T-helper 2 cell treated with Interferon-gamma antibody and Interleukin-4, amounts not matched to agents 100 ng/mL and 5 ng/mL, for 36 hours (primary cell): Measurements from ENCODE around the gene C17orf107. TPM values are rescaled to one million over a fixed set of nuclear protein-coding genes. Genes with fewer than 3 reads are reported as not detected.
"Not testable (repeated sequence)": the region's sequence is repeated elsewhere in the genome, so short reads cannot be mapped to it uniquely, and the experiment has no call there.

ENCODE experiments used
- intact Hi-C: fragments of 100-400 bp; cut with micrococcal nuclease; formaldehyde crosslinking; loops from one replicate; pipeline ENCODE4 v1.15.1; 2023
- total RNA-seq: library from RNA; stranded (reverse); gene quantifications from 2 replicates; pipeline ENCODE4 v1.2.3, GENCODE V29; 2022

The C17orf107 gene
- total RNA-seq, 1 donor from 2014 or later: 0.27 TPM

DNA sequence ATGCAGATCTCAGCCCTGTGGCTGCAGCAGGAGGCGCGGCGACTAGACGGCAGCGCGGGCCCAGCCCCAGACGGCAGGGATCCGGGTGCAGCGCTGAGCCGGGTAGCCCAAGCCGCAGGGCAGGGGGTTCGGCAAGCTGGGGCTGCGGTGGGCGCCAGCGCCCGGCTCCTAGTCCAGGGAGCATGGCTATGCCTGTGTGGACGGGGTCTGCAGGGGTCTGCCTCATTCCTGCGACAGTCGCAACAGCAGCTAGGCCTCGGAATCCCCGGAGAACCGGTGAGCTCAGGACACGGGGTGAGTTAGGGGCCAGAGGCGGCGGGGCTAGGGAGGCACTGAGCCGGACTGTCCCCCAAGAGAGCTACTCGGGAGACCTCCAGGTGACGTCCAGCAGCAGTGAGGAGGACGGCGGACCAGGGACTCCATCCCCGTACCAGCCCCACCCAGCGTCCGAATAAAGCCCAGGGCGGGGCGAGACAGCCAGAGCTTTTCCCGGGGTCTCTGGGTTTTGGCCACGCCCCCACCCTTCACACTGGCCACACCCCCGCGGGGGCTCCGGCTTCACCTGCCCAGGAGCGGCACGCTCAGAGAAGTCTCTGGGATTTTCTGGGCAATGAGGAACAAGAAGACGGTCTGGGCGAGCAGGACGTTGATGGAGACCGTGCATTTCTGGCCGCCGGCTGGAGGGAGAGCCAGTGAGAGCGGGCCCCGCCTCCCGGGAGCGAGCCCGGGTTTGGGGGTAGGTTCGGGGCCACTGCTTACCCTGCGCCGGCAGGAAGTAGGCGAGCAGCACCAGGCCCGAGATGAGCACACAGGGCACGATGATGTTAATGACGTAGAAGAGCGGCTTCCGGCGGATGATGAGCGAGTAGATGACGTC, 1.1 kb downstream of the C17orf107 start:
- intact Hi-C loops: loop anchor here (5.0 kb wide), 1 partner anchor 188 kb away; the partner anchor contains the start of gene ARRB2

- intact Hi-C loops: loop anchor here (5.0 kb wide), 1 partner anchor 189 kb away; the partner anchor contains the start of gene ARRB2
These were observed 1.8 kb downstream of the C17orf107 start for GRCh38 chr17:4901108-4901647.

DNA sequence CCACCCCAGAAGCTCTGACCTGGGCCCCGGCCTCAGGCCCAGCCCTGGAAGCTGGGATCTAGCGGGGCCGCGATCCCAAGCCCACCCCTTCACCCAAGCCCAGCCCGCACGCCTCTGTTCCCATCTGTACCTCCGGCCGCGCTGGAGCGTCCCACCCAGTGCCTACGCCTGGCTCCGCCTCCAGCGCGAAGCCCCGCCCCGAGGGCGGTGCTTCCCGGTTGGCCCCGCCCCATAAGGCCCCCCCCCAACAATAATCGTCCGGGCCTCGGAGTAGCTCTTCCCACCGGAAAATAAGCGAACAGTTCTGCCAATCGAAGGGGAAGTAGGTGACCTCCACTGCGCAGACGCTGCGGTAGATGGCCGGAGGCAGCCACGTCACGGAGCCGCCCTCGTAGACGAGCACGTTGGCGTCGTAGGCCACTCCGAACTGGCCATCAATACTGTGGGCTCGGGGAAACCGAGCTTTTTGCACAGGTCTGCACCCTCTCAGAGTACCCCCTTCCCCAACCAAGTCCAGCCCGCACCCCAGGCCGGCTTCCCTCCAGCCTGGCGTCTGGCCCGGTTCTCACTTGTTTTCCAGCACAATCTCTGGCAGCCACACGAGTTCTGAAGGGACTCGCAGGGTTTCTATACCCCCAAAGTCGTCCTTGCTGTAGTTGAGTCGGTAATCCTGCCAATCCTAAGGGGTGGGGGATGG, 2.5 kb downstream of the C17orf107 start:
- intact Hi-C loops: loop anchor here (5.0 kb wide), 1 partner anchor 189 kb away; the partner anchor contains the start of gene ARRB2

DNA sequence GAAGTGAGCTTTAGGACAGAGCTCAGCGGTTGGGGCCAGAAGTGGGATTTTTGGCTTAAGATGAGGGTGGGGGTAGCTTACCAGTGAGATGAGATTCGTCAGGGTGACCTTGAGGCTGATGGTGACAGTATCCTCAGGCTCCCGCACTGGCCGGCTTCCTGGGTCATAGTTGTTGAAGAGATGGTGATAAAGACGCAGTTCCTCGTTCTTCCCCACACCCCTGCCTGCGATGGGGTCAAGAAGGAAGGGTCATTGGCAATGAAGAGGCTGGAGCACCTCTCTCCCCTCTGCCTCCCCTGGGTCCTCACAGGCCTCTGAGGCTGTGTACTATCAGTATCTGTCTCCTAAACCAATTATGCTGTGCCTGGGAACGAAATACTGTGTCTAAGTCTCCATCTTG, 3.2 kb downstream of the C17orf107 start:
- intact Hi-C loops: loop anchor here (5.0 kb wide), 1 partner anchor 190 kb away; the partner anchor contains the start of gene ARRB2

DNA sequence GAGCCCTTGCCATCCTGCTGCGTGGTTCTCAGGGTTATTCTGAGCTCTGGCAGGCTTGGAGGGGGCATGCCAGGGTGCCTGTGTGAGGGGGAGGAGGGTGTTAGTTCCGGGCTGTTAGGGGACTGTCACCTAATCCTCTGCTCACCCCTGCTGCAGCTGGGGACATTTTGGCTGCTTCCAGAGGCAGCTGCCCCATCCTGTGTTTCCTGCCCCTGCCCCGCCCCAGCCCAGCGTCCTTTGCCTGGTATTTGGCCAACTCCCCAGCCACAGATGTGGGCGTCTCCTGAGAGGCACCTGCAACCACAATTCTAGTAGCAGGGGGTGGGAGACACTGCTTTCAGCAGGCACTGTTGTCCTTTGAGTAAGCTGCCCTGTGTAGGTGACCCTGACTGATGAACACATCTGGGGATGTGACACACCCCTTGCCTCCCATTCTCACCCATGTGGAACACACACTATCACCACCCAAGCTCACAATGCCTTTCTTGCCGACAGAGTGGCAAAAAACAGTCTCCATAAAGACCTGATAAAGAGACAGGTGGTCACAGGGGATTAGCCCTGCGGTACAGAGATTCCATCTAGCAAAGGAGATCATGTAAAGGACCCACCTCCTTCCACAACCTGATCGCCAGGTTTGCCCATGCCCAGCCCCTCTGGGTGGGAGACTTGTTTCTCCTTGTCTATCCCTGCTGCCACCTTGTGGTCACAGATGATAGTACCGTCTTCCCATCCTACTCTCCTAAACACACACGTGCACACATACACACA, 3.9 kb downstream of the C17orf107 start, which contains the start of gene CHRNE:
CHRNE (minus strand) TSS at position 48 of the 768 bp plus-strand sequence; CDS start at position 13, 35 bp downstream.
- intact Hi-C loops: loop anchor here (5.0 kb wide), 1 partner anchor 191 kb away; the partner anchor contains the start of gene ARRB2

- intact Hi-C loops: loop anchor here (5.0 kb wide), 1 partner anchor 156 kb away; no protein-coding TSS in a partner anchor
These were observed 7.3 kb downstream of the C17orf107 start for GRCh38 chr17:4906642-4907041.

- intact Hi-C loops: loop anchor here (2.0 to 5.0 kb wide), 2 partner anchors 32 to 154 kb away; partner anchors contain the start of genes RNF167 and SLC25A11
These were observed 9.0 kb downstream of the C17orf107 start for GRCh38 chr17:4908301-4908700.

DNA sequence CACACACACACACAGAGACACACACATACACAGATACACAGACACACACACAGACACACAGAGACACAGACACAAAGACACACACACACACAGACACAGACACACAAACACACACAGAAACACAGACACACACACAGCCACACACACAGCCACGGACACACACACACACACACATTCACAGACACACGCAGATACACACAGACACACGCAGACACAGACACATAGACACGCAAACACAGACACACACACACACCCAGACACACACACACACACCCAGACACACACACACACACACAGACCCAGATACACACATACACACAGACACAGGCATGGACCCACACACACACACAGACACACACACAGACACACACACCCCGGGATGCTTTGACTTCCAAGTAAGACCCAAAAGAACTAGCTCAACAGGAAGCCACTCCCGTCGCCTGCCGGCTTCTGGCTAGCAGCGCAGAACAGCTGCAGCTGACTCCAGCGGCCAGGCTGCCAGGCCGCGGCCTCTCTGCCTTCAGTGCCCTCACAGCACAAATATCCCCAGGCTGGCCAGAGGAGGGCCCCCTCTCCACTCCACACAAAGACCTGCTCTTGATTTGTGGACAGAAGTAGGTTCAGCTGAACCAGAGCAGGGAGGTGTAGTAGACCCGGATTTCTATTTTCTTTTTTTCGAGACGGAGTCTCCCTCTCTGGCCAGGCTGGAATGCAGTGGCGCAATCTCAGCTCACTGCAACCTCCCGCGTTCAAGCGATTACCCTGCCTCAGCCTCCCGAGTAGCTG, 9.6 kb downstream of the C17orf107 start:
- intact Hi-C loops: loop anchor here (1.0 to 5.0 kb wide), 3 partner anchors 32 to 153 kb away; partner anchors contain the start of genes RNF167, SLC25A11 and SPAG7

GRCh38 chr17:4913994-4914393, 14.7 kb downstream of the C17orf107 start:
- intact Hi-C loops: no loop called here

GRCh38 chr17:4914551-4914950, 15.2 kb downstream of the C17orf107 start:
- intact Hi-C loops: not testable (repeated sequence)

- intact Hi-C loops: no loop called here
These were observed 20.2 kb downstream of the C17orf107 start for GRCh38 chr17:4919511-4920047.

GRCh38 chr17:4920351-4921048, 21.2 kb downstream of the C17orf107 start:
- intact Hi-C loops: no loop called here

GRCh38 chr17:4921320-4921719, 22.0 kb downstream of the C17orf107 start:
- intact Hi-C loops: no loop called here

GRCh38 chr17:4926577-4927335, 27.4 kb downstream of the C17orf107 start:
- intact Hi-C loops: not testable (repeated sequence)

DNA sequence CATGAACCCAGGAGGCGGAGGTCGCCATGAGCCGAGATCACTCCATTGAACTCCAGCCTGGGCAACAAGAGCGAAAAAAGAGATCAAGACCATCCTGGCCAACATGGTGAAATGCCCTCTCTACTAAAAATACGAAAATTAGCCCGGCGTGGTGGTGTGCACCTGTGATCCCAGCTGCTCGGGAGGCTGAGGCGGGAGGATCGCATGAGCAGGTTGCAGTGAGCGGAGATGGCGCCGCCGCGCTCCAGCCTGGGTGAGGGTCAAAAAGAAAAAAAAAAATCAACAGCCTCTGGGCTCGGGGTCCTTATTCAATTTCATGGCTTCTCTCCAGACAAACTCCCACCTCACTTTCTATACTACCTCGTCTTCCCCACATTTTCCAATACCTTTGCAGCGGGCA, 29.5 kb downstream of the C17orf107 start:
- intact Hi-C loops: no loop called here

- intact Hi-C loops: no loop called here
These were observed 32.6 kb downstream of the C17orf107 start, which contains the start of gene GP1BA for GRCh38 chr17:4931963-4932362. TSS of gene GP1BA (plus strand) at chr17:4932277. CDS start at chr17:4932605, 328 bp downstream.

- intact Hi-C loops: no loop called here
These were observed 33.4 kb downstream of the C17orf107 start for GRCh38 chr17:4932756-4933155.

DNA sequence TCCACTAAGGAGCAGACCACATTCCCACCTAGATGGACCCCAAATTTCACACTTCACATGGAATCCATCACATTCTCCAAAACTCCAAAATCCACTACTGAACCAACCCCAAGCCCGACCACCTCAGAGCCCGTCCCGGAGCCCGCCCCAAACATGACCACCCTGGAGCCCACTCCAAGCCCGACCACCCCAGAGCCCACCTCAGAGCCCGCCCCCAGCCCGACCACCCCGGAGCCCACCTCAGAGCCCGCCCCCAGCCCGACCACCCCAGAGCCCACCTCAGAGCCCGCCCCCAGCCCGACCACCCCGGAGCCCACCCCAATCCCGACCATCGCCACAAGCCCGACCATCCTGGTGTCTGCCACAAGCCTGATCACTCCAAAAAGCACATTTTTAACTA, 34.3 kb downstream of the C17orf107 start:
- intact Hi-C loops: no loop called here
